Measurements from ENCODE around the gene SERTAD1.
A peak's percentile ranks its signal among the peaks of the same experiment; 100 is the strongest.

DNA sequence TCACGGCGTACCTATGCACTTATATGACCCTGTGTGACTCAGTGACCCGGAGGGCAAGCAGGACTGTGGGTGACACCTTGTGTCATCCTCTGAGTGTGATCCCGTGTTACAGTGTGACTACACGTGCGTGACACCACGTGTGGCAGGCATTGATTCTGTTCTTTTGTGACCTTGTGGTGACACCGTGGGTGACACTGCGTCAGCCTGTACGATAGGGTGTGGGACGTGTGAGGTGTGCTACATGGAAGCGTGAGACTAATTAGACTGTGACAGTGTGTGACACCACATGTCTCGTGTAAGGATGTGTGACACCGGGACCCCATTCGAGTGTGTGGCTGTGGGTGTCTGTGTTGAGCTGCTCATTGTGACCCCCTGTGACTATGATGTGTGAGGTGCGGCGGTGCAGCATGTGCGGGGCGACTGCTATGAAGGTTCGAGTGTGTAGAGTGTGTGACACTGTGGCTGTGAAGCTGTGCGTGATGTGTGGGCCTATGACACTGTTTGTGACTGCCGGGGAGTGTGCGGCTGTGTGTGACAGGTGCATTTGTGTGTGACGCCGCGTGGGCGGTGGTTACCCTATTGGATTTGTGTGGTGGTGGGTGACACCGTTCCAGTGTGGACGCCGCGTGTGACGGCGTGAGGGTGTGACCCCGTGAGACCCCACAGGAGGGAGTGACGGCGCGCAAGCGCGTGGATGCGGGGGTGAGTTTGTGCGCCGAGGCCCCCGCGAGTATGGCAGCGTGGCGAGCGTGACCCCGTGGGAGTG is 40.6 kb upstream of the SERTAD1 start:
- TF ChIP-seq, protein P1, sequence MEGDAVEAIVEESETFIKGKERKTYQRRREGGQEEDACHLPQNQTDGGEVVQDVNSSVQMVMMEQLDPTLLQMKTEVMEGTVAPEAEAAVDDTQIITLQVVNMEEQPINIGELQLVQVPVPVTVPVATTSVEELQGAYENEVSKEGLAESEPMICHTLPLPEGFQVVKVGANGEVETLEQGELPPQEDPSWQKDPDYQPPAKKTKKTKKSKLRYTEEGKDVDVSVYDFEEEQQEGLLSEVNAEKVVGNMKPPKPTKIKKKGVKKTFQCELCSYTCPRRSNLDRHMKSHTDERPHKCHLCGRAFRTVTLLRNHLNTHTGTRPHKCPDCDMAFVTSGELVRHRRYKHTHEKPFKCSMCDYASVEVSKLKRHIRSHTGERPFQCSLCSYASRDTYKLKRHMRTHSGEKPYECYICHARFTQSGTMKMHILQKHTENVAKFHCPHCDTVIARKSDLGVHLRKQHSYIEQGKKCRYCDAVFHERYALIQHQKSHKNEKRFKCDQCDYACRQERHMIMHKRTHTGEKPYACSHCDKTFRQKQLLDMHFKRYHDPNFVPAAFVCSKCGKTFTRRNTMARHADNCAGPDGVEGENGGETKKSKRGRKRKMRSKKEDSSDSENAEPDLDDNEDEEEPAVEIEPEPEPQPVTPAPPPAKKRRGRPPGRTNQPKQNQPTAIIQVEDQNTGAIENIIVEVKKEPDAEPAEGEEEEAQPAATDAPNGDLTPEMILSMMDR (IDR thresholded peaks at IDR 0.05; ENCODE audit: insufficient read depth, low read depth, low read length), result no peak
- peak; percentile 63 for TF ChIP-seq EZH2 (IDR thresholded peaks at IDR 0.05; ENCODE audit: insufficient read depth, low read length)

Data from astrocyte (in vitro differentiated cells and primary cell).